RWPE1 (cell line): ENCODE data around the gene SSH3.

Experiments used
- CTCF ChIA-PET: fragments of 350-600 bp; sonication (Branson Sonifier 250); formaldehyde crosslinking; extraction: SDS; loops from one replicate; lab custom pipeline; 2021; lab: Yijun Ruan, JAX
- POLR2A ChIA-PET: fragments of 400-600 bp; formaldehyde crosslinking; extraction: SDS; loops from one replicate; lab custom pipeline; 2020; ENCODE audit warnings: antibody characterized with exemption; ENCODE audit not compliant: low non-redundant PET; lab: Yijun Ruan, JAX
- DNase-seq: peaks from one replicate; pipeline ENCODE4 v3.0.0; 2012; ENCODE audit warnings: low spot score
- H3K27ac ChIP-seq: fragments of 450-650 bp; 2 replicates; pipeline ENCODE4 v1.5.1; 2017
- CTCF ChIP-seq: fragments of 450-650 bp; conservative IDR thresholded peaks from 2 replicates; pipeline ENCODE4 v1.5.1; 2017; ENCODE audit warnings: low read depth, mild to moderate bottlenecking

Gene SSH3

GRCh38 chr11:67267188-67268080, 35.9 kb upstream of the SSH3 start:
- ChIA-PET CTCF (interaction anchor here (1.0 to 2.6 kb wide), 4 partner anchors 17 to 115 kb away, joined by 4 to 15 read pairs (median 5); no protein-coding TSS in a partner anchor), POLR2A (interaction anchor here (0.8 kb wide), 1 partner anchor 10 kb away, joined by 3 read pairs; no protein-coding TSS in a partner anchor)
- peak overlapping the region; percentile 96 for H3K27ac ChIP-seq
- no peak for TF ChIP-seq CTCF
- DNase-seq, result no peak

- no peak for TF ChIP-seq CTCF
- H3K27ac ChIP-seq, result peak overlapping the region; percentile 96
- POLR2A ChIA-PET, result no interaction called here
- no peak for DNase-seq
- CTCF ChIA-PET, result interaction anchor here (1.2 kb wide), 1 partner anchor 114 kb away, joined by 5 read pairs; no protein-coding TSS in a partner anchor
These were observed 35.0 kb upstream of the SSH3 start for GRCh38 chr11:67268081-67268961.

- DNase-seq, result no peak
- ChIA-PET POLR2A (no interaction called here), CTCF (no interaction called here)
- TF ChIP-seq CTCF, result no peak
- peak overlapping the region; percentile 96 for H3K27ac ChIP-seq
These were observed 34.4 kb upstream of the SSH3 start for GRCh38 chr11:67268962-67269268.

GRCh38 chr11:67269401-67270255, 33.7 kb upstream of the SSH3 start:
- CTCF ChIA-PET, result interaction anchor here (0.6 kb wide), 2 partner anchors 18 to 102 kb away, joined by 3 to 4 read pairs; no protein-coding TSS in a partner anchor
- TF ChIP-seq CTCF, result no peak

GRCh38 chr11:67270256-67271204, 32.8 kb upstream of the SSH3 start:
- POLR2A ChIA-PET, result interaction anchor here (1.3 kb wide), 1 partner anchor 47 kb away, joined by 3 read pairs; no protein-coding TSS in a partner anchor
- no peak for TF ChIP-seq CTCF
- H3K27ac ChIP-seq, result peak overlapping the region; percentile 96
- no peak for DNase-seq
- CTCF ChIA-PET, result interaction anchor here (0.6 to 1.6 kb wide), 3 partner anchors 8 to 102 kb away, joined by 3 to 7 read pairs (median 4); no protein-coding TSS in a partner anchor

More at GRCh38 chr11:67269401-67270255, 33.7 kb upstream of the SSH3 start:
- no peak for DNase-seq
- peak overlapping the region; percentile 96 for H3K27ac ChIP-seq
- POLR2A ChIA-PET, result interaction anchor here (1.3 kb wide), 1 partner anchor 48 kb away, joined by 3 read pairs; no protein-coding TSS in a partner anchor
